Naive thymus-derived CD4-positive, alpha-beta T cell (primary cell): ENCODE data around the gene CTNNBIP1. TPM values are rescaled to one million over a fixed set of nuclear protein-coding genes. Genes with fewer than 3 reads are reported as not detected.

Source experiments
- ATAC-seq: fragments of 150-1000 bp; cut with Tn5 transposase; 2 replicates; pipeline ENCODE4 v1.10.0; 2021; ENCODE audit warnings: mild to moderate bottlenecking, moderate library complexity
- CTCF ChIA-PET: fragments of 350-600 bp; sonication (Branson Sonifier 250); formaldehyde crosslinking; loops from one replicate; lab custom pipeline; 2021; ENCODE audit warnings: antibody characterized with exemption; lab: Charles Lee
- POLR2A ChIA-PET: fragments of 350-600 bp; sonication (Branson Sonifier 250); formaldehyde crosslinking; loops from one replicate; lab custom pipeline; 2021; ENCODE audit warnings: antibody characterized with exemption, inconsistent platforms; lab: Charles Lee
- DNase-seq, 9 donors: peaks; one replicate each; pipeline versions ENCODE4 v3.0.0 to v3.0.0-alpha.2; 2020 to 2022; ENCODE audit warnings: mixed read lengths in 1 of 9
- H3K27ac ChIP-seq: one replicate; pipeline ENCODE4 v1.7.0; 2013; ENCODE audit warnings: mild to moderate bottlenecking, low read depth, low read length, moderate library complexity
- H3K27me3 ChIP-seq, 2 donors: one replicate each; pipeline ENCODE4 v1.7.0; 2013; ENCODE audit warnings: low read length in 2 of 2, mild to moderate bottlenecking in 2 of 2, moderate library complexity in 2 of 2; ENCODE audit not compliant: control insufficient read depth in 2 of 2, insufficient read depth in 2 of 2
- H3K36me3 ChIP-seq, 3 experiments: 1 replicate in 2 of 3; 2 replicates in 1 of 3; pipeline ENCODE4 v1.7.0; 2013; ENCODE audit warnings: low read length in 3 of 3, mild to moderate bottlenecking in 3 of 3, moderate library complexity in 1 of 3; ENCODE audit not compliant: insufficient read depth in 3 of 3, control insufficient read depth in 2 of 3
- H3K4me1 ChIP-seq, 2 donors: one replicate each; pipeline ENCODE4 v1.7.0; 2013; ENCODE audit warnings: low read length in 2 of 2, mild to moderate bottlenecking in 2 of 2, moderate library complexity in 1 of 2; ENCODE audit not compliant: control insufficient read depth in 2 of 2, insufficient read depth in 2 of 2
- H3K4me3 ChIP-seq: 2 replicates; pipeline ENCODE4 v1.7.0; 2013; ENCODE audit warnings: mild to moderate bottlenecking, low read length
- H3K9me3 ChIP-seq, 3 experiments: 1 replicate in 2 of 3; 2 replicates in 1 of 3; pipeline ENCODE4 v1.7.0; 2013; ENCODE audit warnings: low read length in 3 of 3; ENCODE audit not compliant: control insufficient read depth in 2 of 3
- H3K27ac Mint-ChIP-seq, 9 donors: one replicate each; pipeline ENCODE4 v1.8.0; 2020 to 2022; ENCODE audit warnings: mixed read lengths in 9 of 9, mild to moderate bottlenecking in 8 of 9, moderate library complexity in 5 of 9, inconsistent platforms in 2 of 9
- H3K27me3 Mint-ChIP-seq, 5 donors: one replicate each; pipeline ENCODE4 v1.8.0; 2021 to 2022; ENCODE audit warnings: mixed read lengths in 5 of 5, mild to moderate bottlenecking in 1 of 5
- H3K36me3 Mint-ChIP-seq, 5 donors: one replicate each; pipeline ENCODE4 v1.8.0; 2020 to 2022; ENCODE audit warnings: mixed read lengths in 5 of 5, mild to moderate bottlenecking in 3 of 5, inconsistent platforms in 1 of 5
- H3K4me1 Mint-ChIP-seq, 7 donors: one replicate each; pipeline ENCODE4 v1.8.0; 2020 to 2022; ENCODE audit warnings: mixed read lengths in 7 of 7, mild to moderate bottlenecking in 3 of 7, inconsistent platforms in 1 of 7
- H3K4me3 Mint-ChIP-seq, 10 donors: one replicate each; pipeline ENCODE4 v1.8.0; 2020 to 2022; ENCODE audit warnings: mild to moderate bottlenecking in 10 of 10, mixed read lengths in 10 of 10, moderate library complexity in 6 of 10, inconsistent platforms in 2 of 10
- H3K9me3 Mint-ChIP-seq, 11 donors: one replicate each; pipeline ENCODE4 v1.8.0; 2020 to 2022; ENCODE audit warnings: mixed read lengths in 11 of 11, mild to moderate bottlenecking in 4 of 11, inconsistent platforms in 1 of 11, moderate library complexity in 1 of 11
- intact Hi-C, 2 donors: fragments of 100-400 bp; cut with micrococcal nuclease; formaldehyde crosslinking; loops; one replicate each; pipeline ENCODE4 v1.15.1; 2023
- polyA plus RNA-seq, 2 donors: library from polyadenylated mRNA; unstranded; fragments of 300-500 nt; fragmentation: Illumina TruSeq; gene quantifications; one replicate each; pipeline ENCODE4 v1.2.3, GENCODE V29; 2021
- total RNA-seq, 6 experiments: library from RNA in 5 of 6; stranded (reverse) in 5 of 6; gene quantifications; 1 replicate in 5 of 6; 2 replicates in 1 of 6; pipeline ENCODE4 v1.2.3 and lab custom pipeline; 2021 to 2026

CTNNBIP1 gene
- total and polyA plus RNA-seq, 7 experiments from 2014 or later, result 5.3 to 17.2 (median 7.2) TPM

- Histone ChIP-seq H3K27ac (no peak overlapping the region), H3K4me1 (no peaks in the 10 kb centered on the region), H3K4me3 (no peak overlapping the region), H3K36me3 (no peaks in the 10 kb centered on the region), H3K27me3 (no peaks in the 10 kb centered on the region), H3K9me3 (no peaks in the 10 kb centered on the region)
- Mint-ChIP-seq H3K4me1 (peaks cover 0 to 16% (median 0%) of the 10 kb centered on the region in 7 donors), H3K27me3 (no peaks in the 10 kb centered on the region), H3K36me3 (peaks cover 5 to 18% (median 8%) of the 10 kb centered on the region in 5 donors), H3K9me3 (peaks cover 0 to 1% (median 0%) of the 10 kb centered on the region in 11 donors), H3K27ac (no peak overlapping the region), H3K4me3 (no peak overlapping the region)
- POLR2A ChIA-PET, result interaction anchor here (0.5 kb wide), 1 partner anchor 31 kb away, joined by 4 read pairs; no protein-coding TSS in a partner anchor
- CTCF ChIA-PET, result interaction anchor here (1.6 to 8.9 kb wide), 2 partner anchors 9 to 73 kb away, joined by 3 to 72 read pairs; no protein-coding TSS in a partner anchor
- intact Hi-C loops, result no loop called here
- DNase-seq (no peak), ATAC-seq (no peak)
Observed at GRCh38 chr1:9859281-9860014, 50.6 kb downstream of the CTNNBIP1 start.

GRCh38 chr1:9858293-9859035 is 51.6 kb downstream of the CTNNBIP1 start:
- Mint-ChIP-seq H3K27me3 (no peaks in the 10 kb centered on the region), H3K4me1 (peaks cover 0 to 16% (median 0%) of the 10 kb centered on the region in 7 donors), H3K36me3 (peaks cover 9 to 25% (median 14%) of the 10 kb centered on the region in 5 donors), H3K27ac (peak overlapping the region in 3 of 9 donors; percentile 1 to 21 (median 13)), H3K9me3 (peaks cover 0 to 10% (median 4%) of the 10 kb centered on the region in 11 donors), H3K4me3 (no peak overlapping the region)
- H3K27ac ChIP-seq, result no peak overlapping the region
- intact Hi-C loops, result no loop called here
- no peak overlapping the region for H3K4me3 ChIP-seq
- ChIA-PET POLR2A (no interaction called here), CTCF (interaction anchor here (0.6 to 8.9 kb wide), 2 partner anchors 72 to 131 kb away, joined by 3 to 72 read pairs; no protein-coding TSS in a partner anchor)
- no peaks in the 10 kb centered on the region for H3K27me3 ChIP-seq
- no peak for ATAC-seq
- no peak for DNase-seq
- peaks cover 0 to 5% (median 0%) of the 10 kb centered on the region in 3 experiments for H3K9me3 ChIP-seq
- H3K4me1 ChIP-seq, result no peaks in the 10 kb centered on the region
- H3K36me3 ChIP-seq, result peaks cover 0 to 3% (median 0%) of the 10 kb centered on the region in 3 experiments

GRCh38 chr1:9855186-9855585 is 54.9 kb downstream of the CTNNBIP1 start:
- POLR2A ChIA-PET, result no interaction called here
- Mint-ChIP-seq H3K27ac (no peak overlapping the region), H3K4me1 (peaks cover 0 to 21% (median 6%) of the 10 kb centered on the region in 7 donors), H3K36me3 (peaks cover 10 to 27% (median 15%) of the 10 kb centered on the region in 5 donors), H3K4me3 (no peak overlapping the region), H3K27me3 (peaks cover 0 to 3% (median 0%) of the 10 kb centered on the region in 5 donors), H3K9me3 (peaks cover 0 to 11% (median 5%) of the 10 kb centered on the region in 11 donors)
- H3K4me3 ChIP-seq, result no peak overlapping the region
- DNase-seq (no peak), ATAC-seq (no peak)
- H3K27me3 ChIP-seq, result no peaks in the 10 kb centered on the region
- H3K9me3 ChIP-seq, result peaks cover 0 to 8% (median 0%) of the 10 kb centered on the region in 3 experiments
- intact Hi-C loops, result no loop called here
- no peak overlapping the region for H3K27ac ChIP-seq
- H3K36me3 ChIP-seq, result peaks cover 0 to 3% (median 0%) of the 10 kb centered on the region in 3 experiments
- CTCF ChIA-PET, result interaction anchor here (0.6 kb wide), 1 partner anchor 134 kb away, joined by 3 read pairs; no protein-coding TSS in a partner anchor
- H3K4me1 ChIP-seq, result no peaks in the 10 kb centered on the region

- POLR2A ChIA-PET, result interaction anchor here (1.3 kb wide), 1 partner anchor 136 kb away, joined by 3 read pairs; no protein-coding TSS in a partner anchor
- Histone ChIP-seq H3K9me3 (peaks cover 0 to 8% (median 0%) of the 10 kb centered on the region in 3 experiments), H3K36me3 (peaks cover 0 to 3% (median 0%) of the 10 kb centered on the region in 3 experiments), H3K4me1 (peaks cover 0 to 5% of the 10 kb centered on the region in 2 donors), H3K27me3 (no peaks in the 10 kb centered on the region), H3K27ac (no peak overlapping the region), H3K4me3 (no peak overlapping the region)
- peaks cover 6 to 14% (median 9%) of the 10 kb centered on the region in 7 donors for H3K4me1 Mint-ChIP-seq
- intact Hi-C loops, result no loop called here
- ATAC-seq, result no peak
- peaks cover 0 to 11% (median 5%) of the 10 kb centered on the region in 11 donors for H3K9me3 Mint-ChIP-seq
- H3K36me3 Mint-ChIP-seq, result peaks cover 6 to 23% (median 11%) of the 10 kb centered on the region in 5 donors
- H3K4me3 Mint-ChIP-seq, result no peak overlapping the region
- H3K27ac Mint-ChIP-seq, result no peak overlapping the region
- no peak for DNase-seq
- CTCF ChIA-PET, result interaction anchor here (0.7 to 1.2 kb wide), 2 partner anchors 13 to 60 kb away, joined by 3 to 5 read pairs; no protein-coding TSS in a partner anchor
- peaks cover 0 to 3% (median 0%) of the 10 kb centered on the region in 5 donors for H3K27me3 Mint-ChIP-seq
Observed at GRCh38 chr1:9853249-9853595, 56.8 kb downstream of the CTNNBIP1 start.

DNA sequence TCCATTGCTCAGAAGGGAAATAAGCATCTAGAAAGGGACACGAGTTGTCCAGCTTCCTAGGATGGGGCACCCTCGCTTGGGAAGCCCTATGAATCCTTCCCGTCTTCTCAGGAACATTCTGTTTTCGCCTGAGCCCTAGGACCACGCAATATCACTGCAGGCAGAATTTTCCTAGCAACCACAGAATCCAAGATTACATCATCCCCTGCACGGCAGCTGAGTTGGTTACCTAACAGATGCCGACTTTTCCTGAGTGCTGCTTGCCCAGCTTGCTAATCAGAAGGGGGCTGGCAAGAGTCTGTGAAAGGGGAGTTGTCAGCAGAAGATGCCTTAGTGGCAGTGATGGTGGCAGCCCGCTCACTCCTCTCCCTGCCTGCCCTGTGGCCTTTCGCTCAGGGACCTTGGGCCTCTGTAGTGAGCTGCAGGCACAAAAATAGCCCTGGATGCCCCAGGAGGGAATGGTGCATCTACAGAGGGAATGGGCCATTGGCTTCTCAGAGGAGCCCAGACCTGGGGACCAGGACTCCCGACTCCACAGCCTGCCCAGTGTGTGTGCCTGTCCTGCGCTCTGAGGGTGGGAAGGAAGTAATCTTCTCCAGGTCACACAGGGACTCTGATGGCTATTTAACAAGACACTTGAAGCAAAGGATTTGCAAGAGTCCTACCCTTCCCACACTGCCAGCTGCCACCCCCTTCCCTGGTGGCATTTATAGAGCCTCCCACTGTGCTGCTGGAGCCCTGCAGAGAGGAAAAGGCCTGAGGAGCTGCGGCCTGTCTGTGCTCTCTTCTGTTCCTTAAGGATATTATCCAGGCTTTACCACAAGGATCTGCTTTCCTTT is 57.4 kb downstream of the CTNNBIP1 start:
- ChIA-PET POLR2A (interaction anchor here (1.3 kb wide), 1 partner anchor 135 kb away, joined by 3 read pairs; no protein-coding TSS in a partner anchor), CTCF (interaction anchor here (0.6 to 1.2 kb wide), 3 partner anchors 10 to 59 kb away, joined by 3 to 5 read pairs (median 3); no protein-coding TSS in a partner anchor)
- Histone ChIP-seq H3K36me3 (peaks cover 0 to 3% (median 0%) of the 10 kb centered on the region in 3 experiments), H3K4me1 (peaks cover 0 to 5% of the 10 kb centered on the region in 2 donors), H3K9me3 (peaks cover 0 to 8% (median 0%) of the 10 kb centered on the region in 3 experiments), H3K27me3 (no peaks in the 10 kb centered on the region), H3K27ac (no peak overlapping the region), H3K4me3 (no peak overlapping the region)
- H3K4me1 Mint-ChIP-seq, result peaks cover 6 to 14% (median 10%) of the 10 kb centered on the region in 7 donors
- H3K4me3 Mint-ChIP-seq, result peak overlapping the region in 1 of 10 donors; percentile 11
- ATAC-seq (no peak), DNase-seq (no peak)
- intact Hi-C loops, result no loop called here
- H3K9me3 Mint-ChIP-seq, result peaks cover 0 to 11% (median 5%) of the 10 kb centered on the region in 11 donors
- no peak overlapping the region for H3K27ac Mint-ChIP-seq
- peaks cover 4 to 18% (median 11%) of the 10 kb centered on the region in 5 donors for H3K36me3 Mint-ChIP-seq
- peaks cover 0 to 3% (median 0%) of the 10 kb centered on the region in 5 donors for H3K27me3 Mint-ChIP-seq
